ENCODE data around the gene PCBP4.

GRCh38 chr3:51928438-51928837, 38.8 kb downstream of the PCBP4 start:
- TF ChIP-seq CTCF (conservative IDR thresholded peaks at IDR 0.05; ENCODE audit: low read length) (no peak), EZH2phosphoT487 (IDR thresholded peaks at IDR 0.05; ENCODE audit: borderline replicate concordance, low read depth, low read length) (no peak)
